ENCODE measurements around the gene CMTM7.
A peak's percentile ranks its signal among the peaks of the same experiment; 100 is the strongest.

CMTM7 gene

DNA sequence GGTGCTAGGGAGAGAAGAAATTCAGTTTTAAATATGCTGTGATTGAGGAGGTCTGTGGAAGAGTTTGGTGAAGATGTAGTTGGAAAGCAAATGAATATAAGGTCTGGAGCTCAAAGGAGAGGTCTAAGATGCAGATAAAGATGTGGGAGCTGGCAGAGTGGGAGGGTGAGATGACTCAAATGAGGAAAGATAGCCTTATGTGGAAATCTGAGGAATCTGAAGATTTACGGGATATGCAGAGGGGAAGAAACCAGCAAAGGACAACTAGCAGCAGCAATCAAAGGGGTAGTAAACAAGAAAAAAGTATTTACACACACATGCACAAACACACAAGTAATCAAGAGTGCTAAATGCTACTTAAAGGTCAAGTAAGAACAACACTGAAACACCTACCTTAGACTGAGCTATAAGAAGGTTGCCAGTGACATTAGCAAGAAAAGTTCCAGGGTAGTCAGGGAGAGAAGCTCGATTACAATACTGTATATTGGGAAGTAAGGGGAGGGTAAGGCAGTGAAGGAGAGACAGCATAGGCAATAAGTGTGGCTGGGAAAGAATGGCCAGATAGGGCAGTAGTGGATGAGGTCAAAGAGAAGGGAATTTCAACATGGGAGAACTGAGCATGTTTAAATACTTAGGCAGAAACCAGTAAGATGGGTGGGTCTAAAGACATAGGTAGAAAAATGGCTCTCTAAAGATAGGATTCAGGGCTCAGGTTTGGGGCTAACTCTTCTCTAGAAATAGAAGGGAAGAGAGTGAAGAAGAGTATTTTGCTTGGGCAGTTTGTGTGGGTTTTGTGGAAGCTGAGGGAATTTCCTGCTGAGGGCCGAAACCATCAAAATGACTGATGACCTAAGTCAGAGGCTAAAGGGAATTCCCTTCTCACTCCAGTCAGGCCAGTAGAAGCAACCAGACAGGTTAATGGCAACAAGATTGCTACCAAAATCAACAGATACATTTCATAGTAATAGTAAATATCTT, 102.1 kb downstream of the CMTM7 start:
- DNase-seq: no peak

DNA sequence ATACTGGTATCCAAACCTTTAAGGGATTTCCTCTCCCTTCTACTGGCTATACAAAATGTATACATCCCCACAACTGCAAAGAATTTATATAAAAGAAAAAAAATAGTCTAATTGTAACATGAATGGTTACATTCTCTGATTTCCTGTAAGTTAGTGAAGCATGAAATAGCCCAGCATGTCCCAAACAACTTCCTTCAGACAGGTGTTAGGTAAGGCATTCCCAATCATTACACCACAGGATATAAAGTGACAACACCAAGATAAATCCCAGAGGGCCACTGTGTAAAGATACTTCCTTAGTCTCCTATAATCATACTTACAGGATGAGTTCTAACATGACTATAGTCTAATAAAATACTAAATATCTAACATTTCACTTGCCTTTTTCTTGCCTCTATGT, 103.4 kb downstream of the CMTM7 start:
- DNase-seq: no peak

- no peak for DNase-seq
These were observed 104.0 kb downstream of the CMTM7 start for GRCh38 chr3:32495609-32496008.

- DNase-seq: no peak
These were observed 106.6 kb downstream of the CMTM7 start for GRCh38 chr3:32498252-32498651.

GRCh38 chr3:32498992-32499391, 107.3 kb downstream of the CMTM7 start:
- no peak for DNase-seq

- no peak for DNase-seq
These were observed 107.9 kb downstream of the CMTM7 start for GRCh38 chr3:32499585-32499984.

- no peak for DNase-seq
These were observed 108.6 kb downstream of the CMTM7 start for GRCh38 chr3:32500231-32500630.

DNA sequence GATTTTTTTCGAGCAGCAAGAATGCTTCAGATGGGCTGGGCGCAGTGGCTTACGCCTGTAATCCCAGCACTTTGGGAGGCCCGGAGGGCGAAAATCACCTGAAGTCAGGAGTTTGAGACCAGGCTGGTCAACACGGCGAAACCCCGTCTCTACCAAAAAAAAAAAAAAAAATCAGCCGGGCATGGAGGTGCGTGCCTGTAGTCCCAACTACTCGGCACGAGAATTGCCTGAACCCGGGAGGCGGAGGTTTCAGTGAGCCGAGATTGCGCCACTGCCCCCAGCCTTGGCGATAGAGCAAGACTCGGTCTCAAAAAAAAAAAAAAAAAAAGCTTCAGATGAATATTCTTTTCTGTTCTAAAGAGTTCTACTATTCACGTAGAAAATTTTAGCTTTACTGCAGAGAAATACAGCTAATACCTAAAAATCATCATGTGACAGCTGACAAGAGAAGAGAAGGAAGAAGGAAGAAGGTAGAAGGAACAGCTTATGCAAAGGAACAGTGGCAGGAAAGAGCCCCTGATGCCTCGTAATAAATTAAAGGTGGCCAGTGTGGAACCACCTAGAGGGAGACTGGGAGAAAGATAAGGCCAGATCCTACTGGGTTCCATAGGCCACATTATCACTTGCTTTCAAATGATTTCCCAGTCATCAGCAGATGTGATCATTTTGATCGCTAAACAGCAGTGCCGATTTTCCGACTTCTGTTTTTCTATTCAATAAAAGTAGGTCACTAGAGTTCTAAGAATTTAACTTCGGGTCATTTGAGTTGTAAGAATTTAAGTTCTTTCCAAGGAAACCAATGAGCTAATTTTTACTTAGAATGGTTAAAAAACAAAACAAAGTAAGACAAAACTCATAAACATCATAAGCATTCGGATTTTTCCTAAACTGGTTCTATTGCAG, 109.5 kb downstream of the CMTM7 start:
- no peak for DNase-seq

- no peak for DNase-seq
These were observed 110.1 kb downstream of the CMTM7 start for GRCh38 chr3:32501783-32502117.

DNA sequence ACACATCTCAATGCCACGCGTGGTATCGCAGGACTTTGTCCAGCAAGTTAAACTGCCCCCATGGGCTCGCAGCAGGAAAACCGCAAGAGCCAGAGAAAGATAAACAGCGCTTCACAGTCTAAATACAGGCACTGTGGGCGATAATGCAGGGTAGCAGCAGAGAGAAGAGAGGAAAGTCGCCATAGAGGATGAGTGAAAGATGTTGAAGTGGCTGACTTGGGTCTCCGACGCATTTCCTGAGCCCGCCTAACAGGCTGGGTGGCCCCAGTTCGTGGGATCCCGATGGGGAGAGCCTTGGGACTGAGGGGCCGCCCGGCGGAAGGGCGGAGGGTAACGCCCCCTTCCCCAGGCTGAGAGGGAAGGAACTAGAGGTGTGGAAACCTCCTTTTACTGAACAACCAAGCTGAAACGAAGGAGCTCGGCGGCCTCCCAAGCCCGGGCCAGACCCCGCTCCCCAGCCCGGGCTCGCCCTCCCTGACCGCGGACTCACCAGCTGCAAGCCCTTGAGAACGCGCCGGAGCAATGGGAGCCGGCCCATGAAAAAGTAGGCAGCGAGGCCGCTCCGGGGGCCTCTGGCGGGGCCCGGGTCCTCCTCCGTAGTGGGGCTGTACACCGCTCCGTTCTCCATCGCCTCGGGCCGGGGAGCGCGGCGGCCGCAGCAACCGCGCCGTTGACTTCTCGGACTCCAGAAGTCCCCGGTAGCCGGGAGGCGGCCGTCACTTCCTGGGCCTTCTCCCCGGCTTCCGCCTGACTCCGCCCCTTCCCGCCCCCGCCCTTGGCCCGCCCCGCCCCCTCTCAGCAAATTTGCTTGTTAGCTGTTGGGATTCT, 110.7 kb downstream of the CMTM7 start, which contains the start of gene CMTM6:
Gene CMTM6 (minus strand): TSS at position 735 of the 828 bp plus-strand sequence. CDS start 107 bp downstream, at position 628.
- DNase-seq: peak; percentile 55 to 85

- no peak for DNase-seq
These were observed 111.3 kb downstream of the CMTM7 start for GRCh38 chr3:32502946-32503286.

Measured in SW 1271 (cell line).